WTC11 (cell line): Measurements from ENCODE around the gene PYGB. TPM values are rescaled to one million over a fixed set of nuclear protein-coding genes. Genes with fewer than 3 reads are reported as not detected.

ENCODE experiments used
- ATAC-seq: fragments of 200-7000 bp; cut with Tn5 transposase; 2 replicates; pipeline ENCODE4 v1.10.0; 2021; ENCODE audit warnings: mild to moderate bottlenecking, moderate library complexity
- CTCF ChIA-PET: fragments of 300-600 bp; sonication (Branson Sonifier 250); formaldehyde crosslinking; loops from one replicate; lab custom pipeline; 2021; ENCODE audit warnings: antibody characterized with exemption; lab: Charles Lee
- POLR2A ChIA-PET: fragments of 350-600 bp; sonication (Branson Sonifier 250); formaldehyde crosslinking; loops from one replicate; lab custom pipeline; 2021; ENCODE audit warnings: antibody characterized with exemption; lab: Charles Lee
- DNase-seq: peaks from one replicate; pipeline ENCODE4 v3.0.0; 2021; ENCODE audit warnings: low spot score
- H3K27ac Mint-ChIP-seq: 2 replicates; pipeline ENCODE4 v1.8.0; 2021; ENCODE audit warnings: mixed read lengths
- H3K27me3 Mint-ChIP-seq: 2 replicates; pipeline ENCODE4 v1.8.0; 2021; ENCODE audit warnings: low read depth, mild to moderate bottlenecking, moderate library complexity, mixed read lengths
- H3K36me3 Mint-ChIP-seq: 2 replicates; pipeline ENCODE4 v1.8.0; 2021; ENCODE audit warnings: mixed read lengths
- H3K4me1 Mint-ChIP-seq: 2 replicates; pipeline ENCODE4 v1.8.0; 2022; ENCODE audit warnings: mixed read lengths
- H3K4me3 Mint-ChIP-seq: 2 replicates; pipeline ENCODE4 v1.8.0; 2021; ENCODE audit warnings: mild to moderate bottlenecking, moderate library complexity, mixed read lengths
- H3K9me3 Mint-ChIP-seq: 2 replicates; pipeline ENCODE4 v1.8.0; 2021; ENCODE audit warnings: mixed read lengths
- CBFB ChIP-seq: sonication (generic); formaldehyde crosslinking; IDR thresholded peaks from 2 replicates; pipeline ENCODE4 v1.8.1; 2022; ENCODE audit warnings: mild to moderate bottlenecking, low read depth, missing genetic modification reagents
- ELF4 ChIP-seq: sonication (generic); formaldehyde crosslinking; IDR thresholded peaks from 2 replicates; pipeline ENCODE4 v1.8.1; 2022; ENCODE audit warnings: low read depth, mild to moderate bottlenecking, moderate library complexity, missing genetic modification reagents
- MXD4 ChIP-seq: fragments of 250-450 bp; sonication (Bioruptor Pico); IDR thresholded peaks from 2 replicates; pipeline ENCODE4 v1.8.0; 2021; ENCODE audit warnings: mild to moderate bottlenecking, moderate library complexity, borderline replicate concordance
- NR2C2 ChIP-seq: sonication (generic); formaldehyde crosslinking; IDR thresholded peaks from 2 replicates; pipeline ENCODE4 v1.8.0; 2022; ENCODE audit warnings: mild to moderate bottlenecking, missing genetic modification reagents
- SMAD3 ChIP-seq: sonication (generic); formaldehyde crosslinking; IDR thresholded peaks from 2 replicates; pipeline ENCODE4 v1.8.0; 2022; ENCODE audit warnings: missing genetic modification reagents, mild to moderate bottlenecking, borderline replicate concordance
- SP1 ChIP-seq: sonication (generic); formaldehyde crosslinking; conservative IDR thresholded peaks from 2 replicates; pipeline ENCODE4 v1.8.1; 2022; ENCODE audit warnings: missing genetic modification reagents
- TEAD1 ChIP-seq: sonication (generic); formaldehyde crosslinking; IDR thresholded peaks from 2 replicates; pipeline ENCODE4 v1.8.0; 2022; ENCODE audit warnings: mild to moderate bottlenecking, missing genetic modification reagents
- ZNF671 ChIP-seq: fragments of 250-450 bp; sonication (Bioruptor Pico); IDR thresholded peaks from 2 replicates; pipeline ENCODE4 v1.8.0; 2021; ENCODE audit warnings: mild to moderate bottlenecking
- total RNA-seq: library from RNA; stranded (reverse); gene quantifications from 3 replicates; pipeline ENCODE4 v1.2.3, GENCODE V29; 2021
- TF ChIP-seq, protein P1 (sequence below): sonication (generic); formaldehyde crosslinking; IDR thresholded peaks from 2 replicates; pipeline ENCODE4 v1.8.1; 2022; ENCODE audit warnings: mild to moderate bottlenecking, moderate library complexity, missing genetic modification reagents
- TF ChIP-seq, protein P2 (sequence below): sonication (generic); formaldehyde crosslinking; IDR thresholded peaks from 2 replicates; pipeline ENCODE4 v1.8.0; 2023; ENCODE audit warnings: missing genetic modification reagents, mild to moderate bottlenecking, borderline replicate concordance
- TF ChIP-seq, protein P3 (sequence below): sonication (generic); formaldehyde crosslinking; IDR thresholded peaks from 2 replicates; pipeline ENCODE4 v1.8.0; 2022; ENCODE audit warnings: mild to moderate bottlenecking, missing genetic modification reagents
- TF ChIP-seq, protein P4 (sequence below): sonication (generic); formaldehyde crosslinking; IDR thresholded peaks from 2 replicates; pipeline ENCODE4 v1.8.0; 2022; ENCODE audit warnings: mild to moderate bottlenecking, missing genetic modification reagents
- TF ChIP-seq, protein P5 (sequence below): sonication (generic); formaldehyde crosslinking; IDR thresholded peaks from 2 replicates; pipeline ENCODE4 v1.8.0; 2023; ENCODE audit warnings: missing genetic modification reagents
- TF ChIP-seq, protein P6 (sequence below): fragments of 250-450 bp; sonication (Bioruptor Pico); IDR thresholded peaks from 2 replicates; pipeline ENCODE4 v1.9.0; 2021; ENCODE audit warnings: mild to moderate bottlenecking
- TF ChIP-seq, protein P7 (sequence below): sonication (generic); formaldehyde crosslinking; IDR thresholded peaks from 2 replicates; pipeline ENCODE4 v1.8.1; 2023; ENCODE audit warnings: mild to moderate bottlenecking, missing genetic modification reagents
- TF ChIP-seq, protein P8 (sequence below): sonication (generic); formaldehyde crosslinking; IDR thresholded peaks from 2 replicates; pipeline ENCODE4 v1.8.1; 2022; ENCODE audit warnings: low read depth, mild to moderate bottlenecking, moderate library complexity, missing genetic modification reagents, borderline replicate concordance

The PYGB gene
- total RNA-seq, 1 experiment from 2014 or later = 48.5 TPM

DNA sequence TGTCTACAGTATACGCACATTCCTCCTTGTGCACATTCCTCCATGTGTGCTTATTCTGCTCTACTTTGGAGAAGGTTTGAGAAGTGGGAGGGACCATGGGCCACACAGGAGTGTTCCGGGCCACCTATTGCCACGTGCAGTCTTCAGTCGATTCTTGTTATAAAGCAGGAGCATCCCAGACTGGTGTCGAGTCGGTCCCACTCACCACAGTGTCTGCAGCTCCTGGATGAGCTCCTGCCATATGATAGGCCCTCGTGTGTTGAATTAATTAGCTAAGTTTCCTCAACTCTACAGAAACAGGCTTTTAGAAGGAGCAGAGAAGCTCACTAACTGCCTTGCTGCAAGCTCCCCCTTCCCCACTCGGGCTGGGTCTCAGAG, 29.8 kb upstream of the PYGB start:
- H3K36me3 Mint-ChIP-seq = peaks cover 2% of the 10 kb centered on the region
- no peaks in the 10 kb centered on the region for H3K27me3 Mint-ChIP-seq
- POLR2A ChIA-PET = no interaction called here
- ATAC-seq = no peak
- no peak overlapping the region for H3K27ac Mint-ChIP-seq
- no peak overlapping the region for H3K4me3 Mint-ChIP-seq
- CTCF ChIA-PET = interaction anchor here (1.2 kb wide), 1 partner anchor 29 kb away, joined by 4 read pairs; no protein-coding TSS in a partner anchor
- no peak for DNase-seq
- peaks cover 1% of the 10 kb centered on the region; the same call in 1 of the 2 replicates for H3K4me1 Mint-ChIP-seq
- TF ChIP-seq, protein P1, sequence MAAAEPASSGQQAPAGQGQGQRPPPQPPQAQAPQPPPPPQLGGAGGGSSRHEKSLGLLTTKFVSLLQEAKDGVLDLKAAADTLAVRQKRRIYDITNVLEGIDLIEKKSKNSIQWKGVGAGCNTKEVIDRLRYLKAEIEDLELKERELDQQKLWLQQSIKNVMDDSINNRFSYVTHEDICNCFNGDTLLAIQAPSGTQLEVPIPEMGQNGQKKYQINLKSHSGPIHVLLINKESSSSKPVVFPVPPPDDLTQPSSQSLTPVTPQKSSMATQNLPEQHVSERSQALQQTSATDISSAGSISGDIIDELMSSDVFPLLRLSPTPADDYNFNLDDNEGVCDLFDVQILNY (CRISPR knock-in tag) = no peak
- H3K9me3 Mint-ChIP-seq = no peaks in the 10 kb centered on the region

DNA sequence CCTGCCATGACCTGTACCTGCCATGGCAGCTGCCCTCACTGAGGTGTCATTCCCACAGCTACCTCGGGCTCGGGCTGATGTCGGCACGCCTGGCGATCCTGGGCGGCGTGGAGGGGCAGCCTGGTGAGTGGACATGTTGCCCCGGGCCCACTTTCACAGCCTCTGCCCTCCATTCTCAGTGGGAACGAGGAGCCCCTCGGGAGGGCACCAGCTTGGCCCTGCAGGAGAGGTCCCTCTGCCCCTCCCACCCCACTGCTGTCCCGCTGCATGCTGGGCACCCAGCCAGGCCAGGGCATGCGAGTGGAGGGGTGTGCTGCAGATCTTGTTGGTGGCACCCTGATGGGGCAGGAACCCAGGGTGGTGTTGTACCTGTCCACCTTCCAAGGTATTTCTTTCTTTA, 29.4 kb upstream of the PYGB start:
- Mint-ChIP-seq H3K4me1 (peaks cover 3% of the 10 kb centered on the region; the same call in 1 of the 2 replicates), H3K9me3 (no peaks in the 10 kb centered on the region), H3K36me3 (peaks cover 2% of the 10 kb centered on the region), H3K27ac (no peak overlapping the region), H3K4me3 (no peak overlapping the region), H3K27me3 (no peaks in the 10 kb centered on the region)
- POLR2A ChIA-PET = no interaction called here
- DNase-seq = no peak
- no peak for ATAC-seq
- TF ChIP-seq, protein P2, sequence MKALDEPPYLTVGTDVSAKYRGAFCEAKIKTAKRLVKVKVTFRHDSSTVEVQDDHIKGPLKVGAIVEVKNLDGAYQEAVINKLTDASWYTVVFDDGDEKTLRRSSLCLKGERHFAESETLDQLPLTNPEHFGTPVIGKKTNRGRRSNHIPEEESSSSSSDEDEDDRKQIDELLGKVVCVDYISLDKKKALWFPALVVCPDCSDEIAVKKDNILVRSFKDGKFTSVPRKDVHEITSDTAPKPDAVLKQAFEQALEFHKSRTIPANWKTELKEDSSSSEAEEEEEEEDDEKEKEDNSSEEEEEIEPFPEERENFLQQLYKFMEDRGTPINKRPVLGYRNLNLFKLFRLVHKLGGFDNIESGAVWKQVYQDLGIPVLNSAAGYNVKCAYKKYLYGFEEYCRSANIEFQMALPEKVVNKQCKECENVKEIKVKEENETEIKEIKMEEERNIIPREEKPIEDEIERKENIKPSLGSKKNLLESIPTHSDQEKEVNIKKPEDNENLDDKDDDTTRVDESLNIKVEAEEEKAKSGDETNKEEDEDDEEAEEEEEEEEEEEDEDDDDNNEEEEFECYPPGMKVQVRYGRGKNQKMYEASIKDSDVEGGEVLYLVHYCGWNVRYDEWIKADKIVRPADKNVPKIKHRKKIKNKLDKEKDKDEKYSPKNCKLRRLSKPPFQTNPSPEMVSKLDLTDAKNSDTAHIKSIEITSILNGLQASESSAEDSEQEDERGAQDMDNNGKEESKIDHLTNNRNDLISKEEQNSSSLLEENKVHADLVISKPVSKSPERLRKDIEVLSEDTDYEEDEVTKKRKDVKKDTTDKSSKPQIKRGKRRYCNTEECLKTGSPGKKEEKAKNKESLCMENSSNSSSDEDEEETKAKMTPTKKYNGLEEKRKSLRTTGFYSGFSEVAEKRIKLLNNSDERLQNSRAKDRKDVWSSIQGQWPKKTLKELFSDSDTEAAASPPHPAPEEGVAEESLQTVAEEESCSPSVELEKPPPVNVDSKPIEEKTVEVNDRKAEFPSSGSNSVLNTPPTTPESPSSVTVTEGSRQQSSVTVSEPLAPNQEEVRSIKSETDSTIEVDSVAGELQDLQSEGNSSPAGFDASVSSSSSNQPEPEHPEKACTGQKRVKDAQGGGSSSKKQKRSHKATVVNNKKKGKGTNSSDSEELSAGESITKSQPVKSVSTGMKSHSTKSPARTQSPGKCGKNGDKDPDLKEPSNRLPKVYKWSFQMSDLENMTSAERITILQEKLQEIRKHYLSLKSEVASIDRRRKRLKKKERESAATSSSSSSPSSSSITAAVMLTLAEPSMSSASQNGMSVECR (CRISPR knock-in tag) = no peak
- TF ChIP-seq SP1 (CRISPR knock-in tag) = no peak
- TF ChIP-seq, protein P3, sequence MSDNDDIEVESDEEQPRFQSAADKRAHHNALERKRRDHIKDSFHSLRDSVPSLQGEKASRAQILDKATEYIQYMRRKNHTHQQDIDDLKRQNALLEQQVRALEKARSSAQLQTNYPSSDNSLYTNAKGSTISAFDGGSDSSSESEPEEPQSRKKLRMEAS (CRISPR knock-in tag) = no peak
- TF ChIP-seq, protein P4, sequence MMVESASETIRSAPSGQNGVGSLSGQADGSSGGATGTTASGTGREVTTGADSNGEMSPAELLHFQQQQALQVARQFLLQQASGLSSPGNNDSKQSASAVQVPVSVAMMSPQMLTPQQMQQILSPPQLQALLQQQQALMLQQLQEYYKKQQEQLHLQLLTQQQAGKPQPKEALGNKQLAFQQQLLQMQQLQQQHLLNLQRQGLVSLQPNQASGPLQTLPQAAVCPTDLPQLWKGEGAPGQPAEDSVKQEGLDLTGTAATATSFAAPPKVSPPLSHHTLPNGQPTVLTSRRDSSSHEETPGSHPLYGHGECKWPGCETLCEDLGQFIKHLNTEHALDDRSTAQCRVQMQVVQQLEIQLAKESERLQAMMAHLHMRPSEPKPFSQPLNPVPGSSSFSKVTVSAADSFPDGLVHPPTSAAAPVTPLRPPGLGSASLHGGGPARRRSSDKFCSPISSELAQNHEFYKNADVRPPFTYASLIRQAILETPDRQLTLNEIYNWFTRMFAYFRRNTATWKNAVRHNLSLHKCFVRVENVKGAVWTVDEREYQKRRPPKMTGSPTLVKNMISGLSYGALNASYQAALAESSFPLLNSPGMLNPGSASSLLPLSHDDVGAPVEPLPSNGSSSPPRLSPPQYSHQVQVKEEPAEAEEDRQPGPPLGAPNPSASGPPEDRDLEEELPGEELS (CRISPR knock-in tag) = no peak
- CTCF ChIA-PET = no interaction called here

DNA sequence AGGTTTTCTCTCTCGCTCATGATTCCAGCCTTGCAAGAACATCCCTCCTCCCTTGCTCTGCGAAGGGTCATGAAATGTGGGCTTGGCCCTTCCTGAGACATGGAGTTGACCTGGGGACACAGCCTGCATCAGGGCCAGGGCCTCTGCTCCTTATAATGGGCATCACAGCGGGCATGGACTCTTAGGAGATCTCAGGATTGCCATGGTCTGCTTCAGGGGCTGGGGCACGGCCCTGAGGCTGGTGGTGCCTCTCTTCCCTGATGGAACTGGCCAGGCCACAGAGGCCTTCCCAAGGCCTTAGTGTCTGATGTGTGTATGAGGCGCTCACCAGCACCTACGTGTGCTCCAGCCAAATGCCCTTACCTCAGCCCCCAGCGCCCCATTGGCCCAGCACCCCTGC, 28.5 kb upstream of the PYGB start:
- H3K4me3 Mint-ChIP-seq = no peak overlapping the region
- TF ChIP-seq, protein P5, sequence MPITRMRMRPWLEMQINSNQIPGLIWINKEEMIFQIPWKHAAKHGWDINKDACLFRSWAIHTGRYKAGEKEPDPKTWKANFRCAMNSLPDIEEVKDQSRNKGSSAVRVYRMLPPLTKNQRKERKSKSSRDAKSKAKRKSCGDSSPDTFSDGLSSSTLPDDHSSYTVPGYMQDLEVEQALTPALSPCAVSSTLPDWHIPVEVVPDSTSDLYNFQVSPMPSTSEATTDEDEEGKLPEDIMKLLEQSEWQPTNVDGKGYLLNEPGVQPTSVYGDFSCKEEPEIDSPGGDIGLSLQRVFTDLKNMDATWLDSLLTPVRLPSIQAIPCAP = no peak
- TF ChIP-seq, protein P6, sequence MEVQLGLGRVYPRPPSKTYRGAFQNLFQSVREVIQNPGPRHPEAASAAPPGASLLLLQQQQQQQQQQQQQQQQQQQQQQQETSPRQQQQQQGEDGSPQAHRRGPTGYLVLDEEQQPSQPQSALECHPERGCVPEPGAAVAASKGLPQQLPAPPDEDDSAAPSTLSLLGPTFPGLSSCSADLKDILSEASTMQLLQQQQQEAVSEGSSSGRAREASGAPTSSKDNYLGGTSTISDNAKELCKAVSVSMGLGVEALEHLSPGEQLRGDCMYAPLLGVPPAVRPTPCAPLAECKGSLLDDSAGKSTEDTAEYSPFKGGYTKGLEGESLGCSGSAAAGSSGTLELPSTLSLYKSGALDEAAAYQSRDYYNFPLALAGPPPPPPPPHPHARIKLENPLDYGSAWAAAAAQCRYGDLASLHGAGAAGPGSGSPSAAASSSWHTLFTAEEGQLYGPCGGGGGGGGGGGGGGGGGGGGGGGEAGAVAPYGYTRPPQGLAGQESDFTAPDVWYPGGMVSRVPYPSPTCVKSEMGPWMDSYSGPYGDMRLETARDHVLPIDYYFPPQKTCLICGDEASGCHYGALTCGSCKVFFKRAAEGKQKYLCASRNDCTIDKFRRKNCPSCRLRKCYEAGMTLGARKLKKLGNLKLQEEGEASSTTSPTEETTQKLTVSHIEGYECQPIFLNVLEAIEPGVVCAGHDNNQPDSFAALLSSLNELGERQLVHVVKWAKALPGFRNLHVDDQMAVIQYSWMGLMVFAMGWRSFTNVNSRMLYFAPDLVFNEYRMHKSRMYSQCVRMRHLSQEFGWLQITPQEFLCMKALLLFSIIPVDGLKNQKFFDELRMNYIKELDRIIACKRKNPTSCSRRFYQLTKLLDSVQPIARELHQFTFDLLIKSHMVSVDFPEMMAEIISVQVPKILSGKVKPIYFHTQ (CRISPR knock-in tag) = no peak
- TF ChIP-seq ZNF671 (CRISPR knock-in tag) (no peak), MXD4 (CRISPR knock-in tag) (no peak), CBFB (no peak), NR2C2 (CRISPR knock-in tag) (no peak), TEAD1 (CRISPR knock-in tag) (no peak), SMAD3 (CRISPR knock-in tag) (no peak), ELF4 (CRISPR knock-in tag) (no peak)
- TF ChIP-seq, protein P7, sequence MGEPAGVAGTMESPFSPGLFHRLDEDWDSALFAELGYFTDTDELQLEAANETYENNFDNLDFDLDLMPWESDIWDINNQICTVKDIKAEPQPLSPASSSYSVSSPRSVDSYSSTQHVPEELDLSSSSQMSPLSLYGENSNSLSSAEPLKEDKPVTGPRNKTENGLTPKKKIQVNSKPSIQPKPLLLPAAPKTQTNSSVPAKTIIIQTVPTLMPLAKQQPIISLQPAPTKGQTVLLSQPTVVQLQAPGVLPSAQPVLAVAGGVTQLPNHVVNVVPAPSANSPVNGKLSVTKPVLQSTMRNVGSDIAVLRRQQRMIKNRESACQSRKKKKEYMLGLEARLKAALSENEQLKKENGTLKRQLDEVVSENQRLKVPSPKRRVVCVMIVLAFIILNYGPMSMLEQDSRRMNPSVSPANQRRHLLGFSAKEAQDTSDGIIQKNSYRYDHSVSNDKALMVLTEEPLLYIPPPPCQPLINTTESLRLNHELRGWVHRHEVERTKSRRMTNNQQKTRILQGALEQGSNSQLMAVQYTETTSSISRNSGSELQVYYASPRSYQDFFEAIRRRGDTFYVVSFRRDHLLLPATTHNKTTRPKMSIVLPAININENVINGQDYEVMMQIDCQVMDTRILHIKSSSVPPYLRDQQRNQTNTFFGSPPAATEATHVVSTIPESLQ (CRISPR knock-in tag) = no peak
- TF ChIP-seq, protein P3 (CRISPR knock-in tag) = no peak
- TF ChIP-seq, protein P8, sequence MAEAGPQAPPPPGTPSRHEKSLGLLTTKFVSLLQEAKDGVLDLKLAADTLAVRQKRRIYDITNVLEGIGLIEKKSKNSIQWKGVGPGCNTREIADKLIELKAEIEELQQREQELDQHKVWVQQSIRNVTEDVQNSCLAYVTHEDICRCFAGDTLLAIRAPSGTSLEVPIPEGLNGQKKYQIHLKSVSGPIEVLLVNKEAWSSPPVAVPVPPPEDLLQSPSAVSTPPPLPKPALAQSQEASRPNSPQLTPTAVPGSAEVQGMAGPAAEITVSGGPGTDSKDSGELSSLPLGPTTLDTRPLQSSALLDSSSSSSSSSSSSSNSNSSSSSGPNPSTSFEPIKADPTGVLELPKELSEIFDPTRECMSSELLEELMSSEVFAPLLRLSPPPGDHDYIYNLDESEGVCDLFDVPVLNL (CRISPR knock-in tag) = no peak

More for the DNA sequence above, 28.5 kb upstream of the PYGB start:
- H3K36me3 Mint-ChIP-seq = peaks cover 2% of the 10 kb centered on the region
- CTCF ChIA-PET = no interaction called here
- H3K9me3 Mint-ChIP-seq = no peaks in the 10 kb centered on the region
- H3K27me3 Mint-ChIP-seq = no peaks in the 10 kb centered on the region
- H3K4me1 Mint-ChIP-seq = peaks cover 3% of the 10 kb centered on the region; the same call in 1 of the 2 replicates
- POLR2A ChIA-PET = no interaction called here
- ATAC-seq (no peak), DNase-seq (no peak)
- H3K27ac Mint-ChIP-seq = 0 out of 2 replicates have a peak overlapping the region, but pooled peaks have one; percentile 65
